Fibroblast of pulmonary artery (primary cell): Measurements from ENCODE around the gene TMEM198.

ENCODE experiments used
- DNase-seq: peaks from one replicate; pipeline ENCODE4 v3.0.0-alpha.2; 2010; ENCODE audit warnings: low read depth
- H3K4me3 ChIP-seq: replicated peaks from 2 replicates; pipeline ENCODE4 v1.5.1; 2011; ENCODE audit warnings: low read depth, mild to moderate bottlenecking, control low read depth, low read length, moderate library complexity
- TF ChIP-seq, protein P1 (sequence below): IDR thresholded peaks from 2 replicates; pipeline ENCODE4 v1.5.1; 2011; ENCODE audit warnings: mild to moderate bottlenecking, control low read depth, low read length, inconsistent platforms; ENCODE audit errors: missing control alignments

The TMEM198 gene

DNA sequence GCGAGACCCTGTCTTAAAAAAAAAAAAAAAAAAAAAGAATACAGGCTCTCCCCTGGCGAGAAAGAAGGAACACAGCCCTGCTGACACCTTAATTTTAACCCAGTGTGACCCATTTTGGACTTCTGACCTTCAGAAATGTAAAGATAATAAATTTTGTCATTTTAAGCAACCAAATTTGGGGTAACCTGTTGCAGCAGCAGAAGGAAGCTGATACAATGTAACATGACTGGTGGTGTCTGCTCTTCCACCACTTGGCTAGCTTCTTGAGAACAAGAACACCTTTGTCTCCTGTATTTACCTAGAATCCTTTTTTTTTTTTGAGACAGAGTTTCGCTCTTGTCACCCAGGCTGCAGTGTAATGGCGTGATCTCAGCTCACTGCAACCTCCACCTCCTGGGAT, 47.3 kb downstream of the TMEM198 start:
- no peak overlapping the region for H3K4me3 ChIP-seq
- TF ChIP-seq, protein P1, sequence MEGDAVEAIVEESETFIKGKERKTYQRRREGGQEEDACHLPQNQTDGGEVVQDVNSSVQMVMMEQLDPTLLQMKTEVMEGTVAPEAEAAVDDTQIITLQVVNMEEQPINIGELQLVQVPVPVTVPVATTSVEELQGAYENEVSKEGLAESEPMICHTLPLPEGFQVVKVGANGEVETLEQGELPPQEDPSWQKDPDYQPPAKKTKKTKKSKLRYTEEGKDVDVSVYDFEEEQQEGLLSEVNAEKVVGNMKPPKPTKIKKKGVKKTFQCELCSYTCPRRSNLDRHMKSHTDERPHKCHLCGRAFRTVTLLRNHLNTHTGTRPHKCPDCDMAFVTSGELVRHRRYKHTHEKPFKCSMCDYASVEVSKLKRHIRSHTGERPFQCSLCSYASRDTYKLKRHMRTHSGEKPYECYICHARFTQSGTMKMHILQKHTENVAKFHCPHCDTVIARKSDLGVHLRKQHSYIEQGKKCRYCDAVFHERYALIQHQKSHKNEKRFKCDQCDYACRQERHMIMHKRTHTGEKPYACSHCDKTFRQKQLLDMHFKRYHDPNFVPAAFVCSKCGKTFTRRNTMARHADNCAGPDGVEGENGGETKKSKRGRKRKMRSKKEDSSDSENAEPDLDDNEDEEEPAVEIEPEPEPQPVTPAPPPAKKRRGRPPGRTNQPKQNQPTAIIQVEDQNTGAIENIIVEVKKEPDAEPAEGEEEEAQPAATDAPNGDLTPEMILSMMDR: no peak
- no peak for DNase-seq

DNA sequence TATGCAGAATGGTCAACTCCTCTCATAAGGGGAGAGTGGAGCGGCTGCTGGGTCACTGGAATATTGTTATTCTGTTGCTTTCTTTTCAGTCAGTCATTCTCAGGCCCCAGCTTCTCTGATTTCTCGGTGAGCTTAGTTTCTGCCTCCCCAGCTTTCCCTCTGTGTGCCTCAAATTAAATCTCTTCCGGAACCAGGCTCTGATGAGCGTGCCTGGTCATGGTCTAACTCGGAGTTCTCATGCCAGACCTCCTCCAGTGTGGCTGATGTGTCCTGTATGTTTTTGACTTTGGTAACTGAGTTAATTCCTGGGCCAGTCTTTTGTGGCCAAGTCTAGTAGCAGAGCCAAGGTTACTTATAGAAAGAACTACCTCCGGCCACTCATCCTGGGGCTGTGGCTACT, 48.9 kb downstream of the TMEM198 start:
- no peak overlapping the region for H3K4me3 ChIP-seq

DNA sequence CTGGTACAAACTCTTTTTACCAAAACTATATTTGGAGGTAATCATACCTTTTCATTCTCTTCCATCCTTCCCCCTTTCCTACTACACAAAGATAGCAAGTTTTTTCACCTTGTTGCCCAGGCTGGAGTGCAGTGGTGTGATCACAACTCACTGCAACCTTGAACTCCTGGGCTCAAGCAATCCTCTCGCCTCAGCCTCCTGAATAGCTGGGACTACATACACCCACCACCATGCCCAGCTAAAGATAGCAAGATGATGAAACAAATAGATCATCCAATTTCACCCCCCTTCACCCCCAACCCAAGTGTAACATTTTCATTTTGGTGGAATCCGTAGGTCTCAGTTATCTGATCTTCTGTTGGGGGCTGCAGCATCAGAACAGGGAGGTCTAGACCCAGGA, 49.3 kb downstream of the TMEM198 start:
- TF ChIP-seq, protein P1: no peak
- DNase-seq: no peak
- H3K4me3 ChIP-seq: no peak overlapping the region

More for the DNA sequence above, 48.9 kb downstream of the TMEM198 start:
- no peak for DNase-seq
- TF ChIP-seq, protein P1: no peak

DNA sequence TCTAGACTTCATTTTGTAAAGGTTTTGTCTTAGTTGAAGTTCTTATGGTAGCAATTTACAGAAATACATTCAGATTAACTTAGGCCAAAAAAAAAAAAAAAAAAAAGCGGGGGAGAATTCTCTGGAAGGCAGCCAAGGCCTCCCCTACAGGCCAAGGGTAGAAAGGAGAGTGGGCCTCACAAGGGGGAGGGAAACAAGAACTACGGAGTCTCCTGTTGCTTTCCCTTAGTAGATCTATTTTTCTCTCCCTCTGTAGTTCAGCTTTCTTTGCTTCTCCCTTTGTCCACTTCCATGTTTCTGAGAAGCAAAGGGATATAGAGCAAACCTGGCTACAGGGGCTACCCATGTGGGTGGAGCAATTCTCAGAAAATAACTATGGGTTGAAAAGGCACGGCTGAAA, 51.4 kb downstream of the TMEM198 start:
- peak; percentile 64 for DNase-seq
- TF ChIP-seq, protein P1: peak; percentile 16
- no peak overlapping the region for H3K4me3 ChIP-seq

DNA sequence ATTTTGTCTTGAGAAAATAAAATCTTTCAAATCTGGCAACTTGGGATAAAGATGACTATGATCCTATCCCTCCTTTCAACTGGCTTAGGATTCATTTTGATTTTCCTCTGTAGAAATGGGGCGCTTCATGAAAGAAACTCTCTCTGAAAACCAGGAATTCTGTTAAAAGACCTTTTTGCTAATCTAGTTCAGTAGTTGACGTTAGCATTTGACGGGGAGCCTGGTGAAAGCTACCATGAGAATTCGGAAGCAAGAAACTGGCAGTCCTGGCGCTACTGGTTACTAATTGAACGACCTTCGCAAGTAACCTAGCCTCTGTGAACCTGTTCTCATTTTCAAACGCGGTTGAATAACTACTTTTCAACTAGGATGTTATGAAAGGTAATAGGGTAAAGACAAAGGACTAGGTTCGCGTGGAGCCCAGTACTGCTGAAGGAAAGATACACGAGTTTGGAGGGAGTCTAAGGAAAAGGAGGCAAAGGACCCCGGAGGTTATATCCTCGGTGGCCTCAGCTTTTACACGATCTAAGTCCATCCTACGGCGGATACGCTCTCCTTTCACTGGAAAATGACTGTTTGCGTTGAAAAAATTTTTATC, 53.2 kb downstream of the TMEM198 start:
- peak; percentile 30 for DNase-seq
- TF ChIP-seq, protein P1: no peak
- H3K4me3 ChIP-seq: peak overlapping the region; percentile 75

DNA sequence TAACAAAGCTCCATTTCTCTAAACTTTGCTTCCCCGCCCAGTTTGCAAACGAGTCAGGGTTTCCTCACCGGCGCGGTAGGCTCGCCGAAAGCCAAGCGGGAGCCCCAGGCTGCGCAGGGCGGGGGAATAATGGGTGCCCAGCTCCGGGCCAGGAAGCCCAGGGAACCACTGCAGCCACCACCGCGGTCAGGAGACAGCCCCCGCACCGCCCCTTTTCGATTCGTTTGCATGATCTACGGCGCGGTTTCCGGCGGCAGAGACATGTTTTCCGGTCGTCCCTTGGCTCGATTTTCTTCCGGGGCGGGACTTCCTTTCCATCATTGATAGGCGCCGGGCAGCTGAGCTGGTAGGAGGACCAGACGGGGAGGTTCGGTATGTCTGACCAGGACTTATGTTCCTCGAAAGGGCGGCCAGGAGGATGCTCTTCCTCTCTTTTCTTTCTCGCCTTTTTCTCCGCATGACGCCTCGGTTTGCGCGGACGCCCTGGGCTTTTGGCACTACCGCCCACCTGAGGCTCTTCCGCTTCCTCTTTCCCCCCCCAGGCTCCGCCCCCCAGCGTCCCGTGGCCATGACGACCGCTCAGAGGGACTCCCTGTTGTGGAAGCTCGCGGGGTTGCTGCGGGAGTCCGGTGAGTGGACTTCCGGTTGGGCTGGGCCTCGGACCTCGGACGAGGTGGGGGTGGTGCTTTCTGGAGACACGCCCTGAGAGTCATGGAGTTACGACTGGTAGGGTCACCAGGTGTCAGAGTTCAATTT, 53.9 kb downstream of the TMEM198 start, which contains the start of gene STK11IP:
STK11IP (plus strand) TSS at position 306 of the 756 bp plus-strand sequence; CDS start at position 569, 263 bp downstream.
- peak; percentile 97 for DNase-seq
- peak within 1 kb of the TSS; percentile 75 for H3K4me3 ChIP-seq
- TF ChIP-seq, protein P1: no peak
